ENCODE results near the gene BEGAIN. TPM values are rescaled to one million over a fixed set of nuclear protein-coding genes. Genes with fewer than 3 reads are reported as not detected.

The BEGAIN gene, protein sequence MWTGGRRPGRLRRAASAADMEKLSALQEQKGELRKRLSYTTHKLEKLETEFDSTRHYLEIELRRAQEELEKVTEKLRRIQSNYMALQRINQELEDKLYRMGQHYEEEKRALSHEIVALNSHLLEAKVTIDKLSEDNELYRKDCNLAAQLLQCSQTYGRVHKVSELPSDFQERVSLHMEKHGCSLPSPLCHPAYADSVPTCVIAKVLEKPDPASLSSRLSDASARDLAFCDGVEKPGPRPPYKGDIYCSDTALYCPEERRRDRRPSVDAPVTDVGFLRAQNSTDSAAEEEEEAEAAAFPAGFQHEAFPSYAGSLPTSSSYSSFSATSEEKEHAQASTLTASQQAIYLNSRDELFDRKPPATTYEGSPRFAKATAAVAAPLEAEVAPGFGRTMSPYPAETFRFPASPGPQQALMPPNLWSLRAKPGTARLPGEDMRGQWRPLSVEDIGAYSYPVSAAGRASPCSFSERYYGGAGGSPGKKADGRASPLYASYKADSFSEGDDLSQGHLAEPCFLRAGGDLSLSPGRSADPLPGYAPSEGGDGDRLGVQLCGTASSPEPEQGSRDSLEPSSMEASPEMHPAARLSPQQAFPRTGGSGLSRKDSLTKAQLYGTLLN
- total RNA-seq, result 1.4 TPM
- polyA plus RNA-seq (ENCODE audit: insufficient read depth, low read depth, low replicate concordance), result 0.52 TPM
- long read RNA-seq, donor 1, result 0 reads
- long read RNA-seq, donor 2, partial matches to known transcripts, result 0 of 1 reads
- long read RNA-seq, donor 2, other reads (novel, unspliced or antisense), result 0 of 1 reads
- long read RNA-seq, donor 3, result 0 reads
- long read RNA-seq, donor 4, result 0 reads
- long read RNA-seq, donor 5, result 0 reads
- long read RNA-seq, donor 6, result 0 reads
- long read RNA-seq, donor 7, result 0 reads
- long read RNA-seq, donor 8, result 0 reads
- long read RNA-seq, donor 9, result 0 reads
- long read RNA-seq, donor 10, result 0 reads

DNA sequence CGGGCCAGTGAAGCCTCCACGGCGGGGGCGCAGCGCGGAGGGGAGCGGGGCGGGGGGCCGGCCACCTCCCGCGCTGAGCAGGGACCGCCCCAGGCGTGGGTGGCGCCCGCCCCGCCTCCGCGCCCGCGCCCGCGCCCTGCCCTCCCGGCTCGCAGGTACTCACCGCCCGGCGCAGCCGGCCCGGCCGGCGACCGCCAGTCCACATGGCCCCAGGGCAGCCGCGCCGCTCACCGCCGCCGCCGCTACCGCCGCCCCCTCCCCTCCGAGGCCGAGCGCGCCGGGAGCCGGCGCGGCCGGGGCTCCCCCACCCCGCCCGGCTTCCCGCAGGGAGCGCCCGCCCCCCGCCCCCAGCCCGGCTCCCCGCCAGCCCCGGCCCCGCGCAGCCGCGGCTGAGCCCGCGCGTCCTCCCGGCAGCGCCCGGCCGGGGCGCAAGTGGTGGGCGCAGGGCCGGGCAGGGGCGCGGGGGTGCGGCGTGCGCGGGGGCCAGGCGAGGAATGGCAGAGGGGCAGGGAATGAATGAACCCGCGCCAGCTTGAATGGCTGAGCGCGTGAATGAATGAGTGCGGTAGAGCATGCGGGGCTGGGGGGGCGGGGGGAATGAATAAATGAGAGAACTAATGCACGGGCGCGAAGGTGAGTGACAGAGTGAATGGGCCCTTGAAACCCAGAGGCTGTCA is at the start of gene BEGAIN:
Gene BEGAIN (minus strand): TSS at position 332 of the 677 bp plus-strand sequence. CDS start 127 bp downstream, at position 205.
- H3K36me3 ChIP-seq (ENCODE audit: control insufficient read depth in 2 of 3, insufficient read depth in 3 of 3, low read length in 3 of 3), result no peaks in the 10 kb centered on the region
- H3K4me3 ChIP-seq (ENCODE audit: low read length in 3 of 3), result peak within 1 kb of the TSS in 1 of 3 donors; percentile 44
- H3K4me1 ChIP-seq (ENCODE audit: control insufficient read depth in 2 of 3, insufficient read depth in 2 of 3, low read depth in 1 of 3, low read length in 3 of 3), result peaks cover 0 to 7% (median 0%) of the 10 kb centered on the region in 3 donors
- no peak within 1 kb of the TSS for H3K9ac ChIP-seq (ENCODE audit: low read length in 3 of 3)
- H3K9me3 ChIP-seq (ENCODE audit: control insufficient read depth in 2 of 3, insufficient read depth in 1 of 3, low read length in 3 of 3), result no peaks in the 10 kb centered on the region
- DNase-seq (peak in 2 of 5 donors; percentile 37 to 48), FAIRE-seq (no peak)
- intact Hi-C loops (cut with DNase I), result no loop called here
- H3K27me3 ChIP-seq (ENCODE audit: control insufficient read depth, insufficient read depth, low read length), result peaks cover 3% of the 10 kb centered on the region
- TF ChIP-seq, protein P1, sequence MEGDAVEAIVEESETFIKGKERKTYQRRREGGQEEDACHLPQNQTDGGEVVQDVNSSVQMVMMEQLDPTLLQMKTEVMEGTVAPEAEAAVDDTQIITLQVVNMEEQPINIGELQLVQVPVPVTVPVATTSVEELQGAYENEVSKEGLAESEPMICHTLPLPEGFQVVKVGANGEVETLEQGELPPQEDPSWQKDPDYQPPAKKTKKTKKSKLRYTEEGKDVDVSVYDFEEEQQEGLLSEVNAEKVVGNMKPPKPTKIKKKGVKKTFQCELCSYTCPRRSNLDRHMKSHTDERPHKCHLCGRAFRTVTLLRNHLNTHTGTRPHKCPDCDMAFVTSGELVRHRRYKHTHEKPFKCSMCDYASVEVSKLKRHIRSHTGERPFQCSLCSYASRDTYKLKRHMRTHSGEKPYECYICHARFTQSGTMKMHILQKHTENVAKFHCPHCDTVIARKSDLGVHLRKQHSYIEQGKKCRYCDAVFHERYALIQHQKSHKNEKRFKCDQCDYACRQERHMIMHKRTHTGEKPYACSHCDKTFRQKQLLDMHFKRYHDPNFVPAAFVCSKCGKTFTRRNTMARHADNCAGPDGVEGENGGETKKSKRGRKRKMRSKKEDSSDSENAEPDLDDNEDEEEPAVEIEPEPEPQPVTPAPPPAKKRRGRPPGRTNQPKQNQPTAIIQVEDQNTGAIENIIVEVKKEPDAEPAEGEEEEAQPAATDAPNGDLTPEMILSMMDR (IDR thresholded peaks at IDR 0.05; ENCODE audit: borderline replicate concordance, extremely low read depth, insufficient read depth), result no peak
- no peak within 1 kb of the TSS for H3K27ac ChIP-seq (ENCODE audit: low read depth in 2 of 2, low read length in 2 of 2)

DNA sequence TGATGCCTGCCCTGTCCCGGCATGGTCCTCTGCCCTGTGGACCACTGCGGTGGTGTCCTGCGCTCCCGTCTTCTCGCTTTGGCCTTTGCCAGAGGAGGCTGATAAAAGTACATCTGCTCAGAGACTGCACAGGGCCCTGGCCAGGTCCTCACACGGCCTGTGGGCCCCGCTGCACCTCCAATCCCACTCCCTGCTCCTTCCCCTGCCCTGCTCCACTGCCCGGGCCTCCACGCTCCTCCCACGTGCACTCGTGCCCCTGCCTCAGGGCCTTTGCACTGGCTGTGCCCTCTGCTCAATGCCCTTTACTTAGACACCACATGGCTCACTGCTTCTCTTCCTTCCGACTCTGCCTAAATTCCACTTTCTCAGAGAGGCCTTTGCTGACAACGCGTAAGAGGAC is 49.3 kb upstream of the BEGAIN start:
- no peak overlapping the region for H3K27ac ChIP-seq (ENCODE audit: low read depth in 2 of 2, low read length in 2 of 2)
- no peaks in the 10 kb centered on the region for H3K9me3 ChIP-seq (ENCODE audit: control insufficient read depth in 2 of 3, insufficient read depth in 1 of 3, low read length in 3 of 3)
- no peaks in the 10 kb centered on the region for H3K27me3 ChIP-seq (ENCODE audit: control insufficient read depth, insufficient read depth, low read length)
- DNase-seq (no peak), FAIRE-seq (no peak)
- H3K36me3 ChIP-seq (ENCODE audit: control insufficient read depth in 2 of 3, insufficient read depth in 3 of 3, low read length in 3 of 3), result no peaks in the 10 kb centered on the region
- H3K4me3 ChIP-seq (ENCODE audit: low read length in 3 of 3), result no peak overlapping the region
- H3K9ac ChIP-seq (ENCODE audit: low read length in 3 of 3), result no peak overlapping the region
- peaks cover 0 to 3% (median 0%) of the 10 kb centered on the region in 3 donors for H3K4me1 ChIP-seq (ENCODE audit: control insufficient read depth in 2 of 3, insufficient read depth in 2 of 3, low read depth in 1 of 3, low read length in 3 of 3)
- intact Hi-C loops (cut with DNase I), result no loop called here
- TF ChIP-seq, protein P1 (IDR thresholded peaks at IDR 0.05; ENCODE audit: borderline replicate concordance, extremely low read depth, insufficient read depth), result no peak

DNA sequence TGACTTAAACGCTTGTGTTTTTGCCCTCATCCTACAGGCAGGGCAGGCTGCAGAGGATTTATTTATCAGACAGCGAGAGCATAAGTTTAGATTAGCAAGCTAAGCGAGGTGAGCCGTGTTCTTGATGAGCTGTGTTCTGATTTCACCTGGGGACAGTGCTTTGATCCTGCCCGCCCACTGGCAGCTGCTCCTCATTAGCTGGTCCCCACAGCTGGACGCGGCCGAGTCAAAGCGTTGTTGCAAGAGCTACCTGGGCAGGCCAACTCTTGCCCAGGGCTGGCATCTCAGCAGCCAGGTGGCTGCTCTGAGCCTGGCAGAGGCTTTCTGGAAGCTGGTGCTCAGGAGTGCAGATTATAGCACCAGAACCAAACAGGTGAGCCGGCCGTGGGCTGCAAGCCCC is 46.8 kb upstream of the BEGAIN start:
- H3K4me3 ChIP-seq (ENCODE audit: low read length in 3 of 3), result no peak overlapping the region
- intact Hi-C loops (cut with DNase I), result no loop called here
- no peaks in the 10 kb centered on the region for H3K27me3 ChIP-seq (ENCODE audit: control insufficient read depth, insufficient read depth, low read length)
- H3K9ac ChIP-seq (ENCODE audit: low read length in 3 of 3), result no peak overlapping the region
- TF ChIP-seq, protein P1 (IDR thresholded peaks at IDR 0.05; ENCODE audit: borderline replicate concordance, extremely low read depth, insufficient read depth), result no peak
- FAIRE-seq (no peak), DNase-seq (no peak)
- H3K27ac ChIP-seq (ENCODE audit: low read depth in 2 of 2, low read length in 2 of 2), result no peak overlapping the region
- H3K9me3 ChIP-seq (ENCODE audit: control insufficient read depth in 2 of 3, insufficient read depth in 1 of 3, low read length in 3 of 3), result no peaks in the 10 kb centered on the region
- no peaks in the 10 kb centered on the region for H3K4me1 ChIP-seq (ENCODE audit: control insufficient read depth in 2 of 3, insufficient read depth in 2 of 3, low read depth in 1 of 3, low read length in 3 of 3)
- no peaks in the 10 kb centered on the region for H3K36me3 ChIP-seq (ENCODE audit: control insufficient read depth in 2 of 3, insufficient read depth in 3 of 3, low read length in 3 of 3)

All from kidney (tissue), 22 donors.